HG03159 (cell line): ENCODE results near the gene PSG1.
"Not testable (repeated sequence)": the region's sequence is repeated elsewhere in the genome, so short reads cannot be mapped to it uniquely, and the experiment has no call there.

Experiments used
- ATAC-seq: cut with Tn5 transposase; IDR thresholded peaks from one replicate; pipeline ENCODE4 v1.9.1; 2021; ENCODE audit warnings: mild to moderate bottlenecking, moderate library complexity; ENCODE audit not compliant: unreplicated experiment

The PSG1 gene

DNA sequence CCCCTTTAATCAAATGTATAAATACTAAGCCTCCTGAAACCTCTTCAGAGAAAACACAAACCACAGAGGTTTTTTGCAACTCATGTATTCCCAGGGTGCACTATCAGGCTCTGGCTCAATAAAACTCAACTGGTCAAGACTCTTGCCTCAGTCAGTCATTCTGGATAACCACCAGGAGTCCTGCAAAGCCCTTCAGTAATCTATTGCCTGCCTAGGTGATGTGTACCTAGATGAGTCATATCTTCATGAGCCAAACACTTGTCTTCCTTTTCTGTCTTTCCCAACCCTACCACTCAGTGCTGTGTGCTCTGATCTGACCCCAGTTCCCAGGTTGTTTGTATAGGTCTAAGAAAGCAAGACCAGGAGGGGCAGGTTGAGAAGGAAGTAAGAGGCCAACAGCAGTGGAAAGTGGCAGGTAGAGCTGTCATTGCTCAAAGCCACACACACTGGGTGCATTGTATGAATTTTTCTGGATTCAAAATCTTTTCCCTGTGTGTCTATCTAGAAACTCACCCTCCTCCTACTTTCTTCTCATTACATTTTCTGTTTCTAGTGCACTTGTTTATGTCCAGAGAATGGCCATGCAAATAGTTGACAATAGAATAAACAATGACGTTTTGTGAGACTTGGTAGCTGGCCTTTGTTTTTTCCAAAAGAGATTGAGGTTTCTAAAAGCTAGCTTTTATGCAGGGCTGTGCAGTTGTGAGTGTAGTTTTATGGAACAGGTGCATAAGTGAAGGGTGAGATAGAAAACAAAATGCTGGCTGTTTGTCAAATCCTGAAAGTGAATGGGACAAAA, 48.1 kb downstream of the PSG1 start:
- no peak for ATAC-seq

- ATAC-seq, result not testable (repeated sequence)
Observed at GRCh38 chr19:42821306-42821977, 58.1 kb downstream of the PSG1 start.

GRCh38 chr19:42819960-42820650, 59.4 kb downstream of the PSG1 start:
- not testable (repeated sequence) for ATAC-seq

DNA sequence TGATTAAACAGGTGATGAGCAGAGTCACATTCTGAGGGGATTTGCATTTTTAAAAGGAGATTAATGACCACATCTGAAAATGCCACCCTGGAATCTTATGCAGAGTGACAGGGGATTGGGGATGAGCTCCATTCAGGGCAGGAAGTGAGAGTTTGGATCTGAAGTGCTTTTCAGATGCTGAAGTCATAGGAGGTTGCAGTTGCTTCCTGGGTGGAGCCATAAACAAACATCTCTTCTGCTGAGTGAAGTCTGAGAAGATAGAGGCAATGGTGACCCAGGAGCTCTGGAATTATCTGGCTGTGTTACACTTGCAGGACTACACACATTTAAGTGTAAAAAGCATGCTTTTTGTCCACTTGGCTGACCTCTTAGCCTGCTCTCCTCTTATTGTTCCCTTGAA, 62.6 kb downstream of the PSG1 start:
- ATAC-seq, result no peak
